Peyer's patch (tissue), 4 donors: ENCODE measurements around the gene STAM2.
"Not testable (repeated sequence)": the region's sequence is repeated elsewhere in the genome, so short reads cannot be mapped to it uniquely, and the experiment has no call there.

Experiments
- CTCF ChIP-seq, 6 experiments: fragments of 450-650 bp in 4 of 6; fragments of 200-600 bp in 2 of 6; sonication (generic) in 1 of 6; IDR thresholded peaks; one replicate each; pipeline ENCODE4 v1.5.1; 2017 to 2019; ENCODE audit warnings: antibody characterized with exemption in 6 of 6, mild to moderate bottlenecking in 3 of 6, moderate library complexity in 1 of 6
- POLR2A ChIP-seq, 2 donors: fragments of 450-650 bp; IDR thresholded peaks; one replicate each; pipeline ENCODE4 v1.5.1; 2017; ENCODE audit warnings: antibody characterized with exemption in 2 of 2, mild to moderate bottlenecking in 2 of 2, moderate library complexity in 2 of 2

GRCh38 chr2:152090726-152091125 lies 84.8 kb downstream of the STAM2 start:
- TF ChIP-seq POLR2A, CTCF (IDR thresholded peaks at IDR 0.05): not testable (repeated sequence)
